HT1080 (cell line): ENCODE measurements around the gene SCRG1. TPM values are rescaled to one million over a fixed set of nuclear protein-coding genes. Genes with fewer than 3 reads are reported as not detected.

Experiments
- DNase-seq: peaks from one replicate; pipeline ENCODE4 v3.0.0-alpha.2; 2015; ENCODE audit warnings: low read depth
- polyA plus RNA-seq, 2 experiments: library from polyadenylated mRNA; depleted of rRNA; stranded (reverse); fragments of >200 nt; gene quantifications; 2 replicates each; pipeline ENCODE4 v1.2.3, GENCODE V29; 2015
- total RNA-seq: library from RNA; depleted of rRNA; stranded (reverse); fragments of >200 nt; shearing (Covaris generic); gene quantifications from 2 replicates; pipeline ENCODE4 v1.2.3, GENCODE V29; 2014; rRNA removed

The SCRG1 gene
- not detected in 2 replicates for total RNA-seq
- polyA plus RNA-seq (2015; cell fraction: cytosol; rRNA removed) = not detected in 2 replicates
- not detected in 2 replicates for polyA plus RNA-seq (2015; cell fraction: nucleus; rRNA removed)

GRCh38 chr4:173398779-173399415 lies at the start of gene SCRG1:
TSS of gene SCRG1 (minus strand) at chr4:173399116. CDS start at chr4:173391414, 7,702 bp downstream.
- DNase-seq = no peak

GRCh38 chr4:173448103-173448502 lies 49.2 kb upstream of the SCRG1 start:
- no peak for DNase-seq

DNA sequence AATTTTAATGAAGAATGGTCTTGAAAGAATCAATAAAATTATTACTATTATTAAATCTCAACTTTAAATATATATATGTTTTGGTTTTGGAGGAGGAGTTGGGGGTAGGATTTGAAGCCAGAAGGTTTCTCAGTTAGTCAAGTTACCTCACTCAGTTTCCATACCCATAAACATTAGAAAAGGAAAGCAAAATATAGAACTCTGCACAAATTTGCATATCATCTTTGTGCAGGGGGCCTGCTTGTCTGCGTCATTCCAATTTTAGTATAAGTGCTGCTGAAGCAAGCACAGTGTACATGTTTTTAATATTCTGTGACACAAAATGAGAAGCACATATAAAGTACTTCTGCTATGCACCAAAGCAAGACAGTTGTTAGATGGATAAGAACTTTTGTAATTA lies 47.5 kb upstream of the SCRG1 start:
- no peak for DNase-seq

GRCh38 chr4:173443121-173443520 lies 44.2 kb upstream of the SCRG1 start:
- DNase-seq = no peak

GRCh38 chr4:173442223-173442932 lies 43.5 kb upstream of the SCRG1 start:
- no peak for DNase-seq

DNA sequence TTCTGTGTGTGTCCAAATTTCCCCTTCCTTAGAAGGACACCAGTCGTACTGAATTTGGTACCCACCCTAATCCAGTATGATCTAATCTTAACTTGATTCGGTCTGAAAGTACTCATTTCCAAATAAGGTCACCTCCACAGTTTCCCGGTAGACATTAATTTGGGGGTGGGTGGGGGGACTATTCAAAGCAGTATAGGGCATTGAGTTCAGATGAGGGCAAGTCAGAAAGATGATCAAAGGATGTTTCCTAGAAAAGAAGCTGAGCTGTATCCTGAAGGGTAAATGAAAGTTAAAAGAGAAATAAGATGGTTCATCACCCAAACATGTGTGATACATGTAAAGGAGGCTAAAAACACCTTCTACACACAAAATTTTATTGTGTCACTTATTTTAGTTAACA lies 42.0 kb upstream of the SCRG1 start:
- no peak for DNase-seq

GRCh38 chr4:173436771-173437265 lies 37.9 kb upstream of the SCRG1 start:
- DNase-seq = no peak

GRCh38 chr4:173436149-173436579 lies 37.2 kb upstream of the SCRG1 start:
- DNase-seq = peak; percentile 34

DNA sequence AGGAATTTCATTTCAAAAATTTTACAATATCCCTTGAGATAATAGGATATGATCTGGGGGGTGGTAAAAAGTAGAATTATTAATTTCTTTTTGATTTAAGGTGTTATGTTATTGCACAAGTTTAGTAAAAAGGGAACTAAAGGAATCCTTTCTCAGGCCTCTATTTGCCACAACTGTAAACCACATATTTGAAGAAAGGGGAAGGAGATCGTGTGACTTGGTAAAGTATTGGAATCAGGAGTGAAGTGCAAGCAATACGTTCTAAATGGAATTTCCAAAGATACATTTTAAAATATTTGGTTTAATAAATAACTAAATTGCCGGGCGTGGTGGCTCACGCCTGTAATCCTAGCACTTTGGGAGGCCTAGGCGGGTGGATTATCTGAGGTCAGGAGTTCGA lies 35.3 kb upstream of the SCRG1 start:
- DNase-seq = no peak

DNA sequence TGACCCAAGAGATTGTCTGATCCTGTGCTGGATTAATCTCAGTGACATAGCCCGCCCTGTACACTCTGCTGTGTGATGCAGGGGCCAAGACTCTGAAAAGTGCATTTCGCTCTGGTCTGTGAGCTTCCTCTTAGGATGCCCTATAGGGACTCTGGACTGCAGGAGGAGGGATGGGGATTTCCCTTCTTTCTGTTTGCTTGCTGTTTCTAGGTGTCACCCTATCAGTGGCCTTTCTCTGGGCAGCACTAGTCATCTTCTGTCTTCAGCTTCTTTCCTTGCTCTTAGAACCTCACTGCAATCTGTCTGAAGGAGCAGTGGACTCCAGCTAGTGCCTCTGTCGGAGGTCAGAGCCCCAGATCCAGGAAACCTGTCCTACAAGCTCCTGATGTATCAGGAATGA lies 34.5 kb upstream of the SCRG1 start:
- DNase-seq = no peak

- DNase-seq = no peak
Observed at GRCh38 chr4:173432430-173432829, 33.5 kb upstream of the SCRG1 start.

GRCh38 chr4:173426064-173426463 lies 27.1 kb upstream of the SCRG1 start:
- no peak for DNase-seq

- DNase-seq = peak; percentile 60
Observed at GRCh38 chr4:173424899-173425805, 26.2 kb upstream of the SCRG1 start.

DNA sequence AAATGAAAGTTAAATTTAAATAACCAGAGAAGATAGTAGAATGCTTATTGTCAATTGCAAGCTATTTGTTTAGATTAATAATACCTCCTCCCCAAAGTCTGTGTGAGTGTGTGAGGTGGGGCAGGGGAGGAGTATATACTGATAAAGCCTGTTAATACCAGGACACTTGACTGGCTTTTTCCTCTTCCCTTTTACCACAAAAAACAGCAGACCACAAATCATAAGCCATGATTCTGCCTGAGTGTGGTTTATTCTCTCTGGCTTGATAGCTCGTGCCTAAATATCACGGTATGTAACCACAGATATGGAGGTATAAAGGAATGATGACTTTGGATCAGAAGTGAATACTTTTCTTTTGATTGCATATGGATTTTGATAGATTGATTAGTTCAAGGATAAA lies 21.9 kb upstream of the SCRG1 start:
- DNase-seq = no peak

DNA sequence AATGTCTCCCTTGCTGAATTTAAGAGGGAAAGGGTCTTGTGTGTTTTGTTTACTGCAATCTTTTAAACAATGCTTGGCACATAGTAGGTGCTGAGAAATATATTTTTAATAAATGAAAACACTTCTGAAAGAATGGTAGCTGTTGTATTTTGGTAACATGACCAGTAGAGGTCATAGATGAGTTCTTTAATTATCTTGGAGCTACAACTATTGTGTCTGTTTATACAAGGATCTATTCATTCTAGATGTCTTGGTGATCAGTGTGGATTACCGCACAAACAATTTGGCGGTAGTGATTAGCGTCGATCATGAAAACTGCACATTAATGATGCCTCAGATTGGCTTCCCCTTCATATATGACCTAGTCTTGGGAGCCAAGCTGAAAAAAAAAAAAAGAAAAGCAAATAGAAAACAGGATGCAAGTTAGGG lies 21.4 kb upstream of the SCRG1 start:
- peak; percentile 21 for DNase-seq

DNA sequence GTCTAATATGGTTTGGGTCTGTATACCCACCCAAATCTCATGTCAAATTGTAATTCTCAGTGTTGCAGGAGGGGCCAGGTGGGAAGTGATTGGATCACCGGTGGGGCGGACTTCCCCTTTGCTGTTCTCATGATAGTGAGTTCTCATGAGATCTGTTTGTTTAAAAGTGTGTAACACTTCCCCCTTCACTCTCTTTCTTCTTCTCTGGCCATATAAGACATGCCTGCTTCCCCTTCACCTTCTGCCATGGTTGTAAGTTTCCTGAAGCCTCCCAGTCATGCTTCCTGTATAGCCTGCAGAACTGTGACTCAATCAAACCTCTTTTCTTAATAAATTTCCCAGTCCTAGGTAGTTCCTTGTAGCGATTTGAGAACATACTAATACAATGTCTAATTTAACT lies 19.7 kb upstream of the SCRG1 start:
- peak; percentile 36 for DNase-seq

DNA sequence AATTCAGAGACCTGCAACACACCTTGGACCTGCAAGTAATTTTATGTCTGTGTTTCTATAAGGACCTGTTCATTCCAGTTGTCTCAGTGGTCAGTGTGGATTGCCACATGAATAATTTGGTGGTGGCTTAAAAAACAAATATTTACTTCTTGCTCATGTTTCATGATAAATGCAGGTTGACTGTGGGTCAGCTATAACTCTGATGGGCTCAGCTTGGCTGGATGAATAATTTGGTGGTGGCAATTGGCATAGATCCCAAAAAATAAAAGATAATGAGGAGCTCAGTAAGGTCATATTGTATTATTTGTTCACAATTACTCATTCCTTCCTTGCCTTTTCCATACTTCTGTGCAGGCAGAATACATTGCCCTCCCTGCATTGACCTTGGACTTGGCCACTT lies 18.9 kb upstream of the SCRG1 start:
- no peak for DNase-seq

GRCh38 chr4:173415885-173416653 lies 17.2 kb upstream of the SCRG1 start:
- no peak for DNase-seq

DNA sequence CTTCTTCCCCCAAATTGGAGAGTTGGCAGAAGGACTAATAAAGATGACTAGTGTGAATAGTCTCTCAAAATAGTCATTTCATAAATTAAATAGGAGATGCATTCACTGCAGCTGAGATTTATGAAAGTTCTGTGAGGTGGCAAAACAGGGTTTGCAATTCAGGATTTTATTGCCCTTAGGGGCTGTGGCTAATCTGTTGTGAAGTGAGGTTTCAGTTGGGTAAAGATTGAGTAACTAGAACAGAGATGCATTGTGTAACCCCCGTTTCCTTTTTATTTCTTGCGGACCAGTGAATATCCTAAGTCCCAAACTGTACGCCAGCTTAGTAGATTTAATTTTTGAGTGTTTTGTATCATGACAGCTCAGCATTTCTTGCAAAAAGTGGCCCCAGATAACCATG lies 16.2 kb upstream of the SCRG1 start:
- no peak for DNase-seq

DNA sequence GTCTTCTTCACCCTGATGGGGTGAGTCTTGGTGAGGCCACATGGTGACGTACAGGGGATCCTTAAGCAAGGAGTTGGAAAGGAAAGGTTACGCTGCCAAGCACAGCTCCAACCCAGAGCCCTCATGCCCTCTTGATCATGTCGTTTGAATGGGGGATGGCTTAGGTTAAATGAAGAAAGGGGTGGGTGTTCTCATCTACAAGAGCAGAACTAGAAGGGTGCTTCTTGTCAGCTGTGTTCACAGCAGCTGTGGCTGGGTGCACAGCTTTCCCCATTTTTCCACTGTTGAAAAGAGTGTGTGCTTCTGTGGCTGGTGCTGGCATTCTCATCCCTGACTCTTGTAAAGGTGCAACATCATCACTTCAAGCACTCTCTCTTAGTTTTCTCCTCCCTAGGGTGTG lies 15.5 kb upstream of the SCRG1 start:
- DNase-seq = no peak

- DNase-seq = peak; percentile 42
Observed at GRCh38 chr4:173413036-173413435, 14.1 kb upstream of the SCRG1 start.
